Peyer's patch (tissue), 4 donors: ENCODE measurements around the gene POMP.

ENCODE experiments used
- POLR2A ChIP-seq, 2 donors: fragments of 450-650 bp; IDR thresholded peaks; one replicate each; pipeline ENCODE4 v1.5.1; 2017; ENCODE audit warnings: antibody characterized with exemption in 2 of 2, mild to moderate bottlenecking in 2 of 2, moderate library complexity in 2 of 2
- TF ChIP-seq, protein P1 (sequence below), 6 experiments: fragments of 450-650 bp in 4 of 6; fragments of 200-600 bp in 2 of 6; sonication (generic) in 1 of 6; IDR thresholded peaks; one replicate each; pipeline ENCODE4 v1.5.1; 2017 to 2019; ENCODE audit warnings: antibody characterized with exemption in 6 of 6, mild to moderate bottlenecking in 3 of 6, moderate library complexity in 1 of 6

DNA sequence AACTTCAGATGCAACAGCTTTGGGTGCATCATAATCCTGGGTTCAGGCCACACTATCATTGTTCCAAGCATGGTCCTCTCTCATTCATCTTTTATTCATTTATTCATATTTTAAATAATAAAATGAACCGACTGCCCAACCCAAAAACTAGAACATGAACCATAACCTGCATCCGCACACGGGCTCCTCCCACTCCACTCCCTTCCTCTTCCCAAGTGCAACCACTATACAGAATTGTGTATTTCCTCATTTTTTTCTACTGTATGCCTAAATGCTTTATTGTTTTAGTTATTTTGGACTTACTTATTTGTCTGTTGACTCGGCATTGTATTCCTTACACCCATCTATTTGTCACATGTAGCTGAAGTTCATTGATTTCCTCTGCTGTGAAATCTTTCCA is 30.7 kb upstream of the POMP start:
- TF ChIP-seq, protein P1, sequence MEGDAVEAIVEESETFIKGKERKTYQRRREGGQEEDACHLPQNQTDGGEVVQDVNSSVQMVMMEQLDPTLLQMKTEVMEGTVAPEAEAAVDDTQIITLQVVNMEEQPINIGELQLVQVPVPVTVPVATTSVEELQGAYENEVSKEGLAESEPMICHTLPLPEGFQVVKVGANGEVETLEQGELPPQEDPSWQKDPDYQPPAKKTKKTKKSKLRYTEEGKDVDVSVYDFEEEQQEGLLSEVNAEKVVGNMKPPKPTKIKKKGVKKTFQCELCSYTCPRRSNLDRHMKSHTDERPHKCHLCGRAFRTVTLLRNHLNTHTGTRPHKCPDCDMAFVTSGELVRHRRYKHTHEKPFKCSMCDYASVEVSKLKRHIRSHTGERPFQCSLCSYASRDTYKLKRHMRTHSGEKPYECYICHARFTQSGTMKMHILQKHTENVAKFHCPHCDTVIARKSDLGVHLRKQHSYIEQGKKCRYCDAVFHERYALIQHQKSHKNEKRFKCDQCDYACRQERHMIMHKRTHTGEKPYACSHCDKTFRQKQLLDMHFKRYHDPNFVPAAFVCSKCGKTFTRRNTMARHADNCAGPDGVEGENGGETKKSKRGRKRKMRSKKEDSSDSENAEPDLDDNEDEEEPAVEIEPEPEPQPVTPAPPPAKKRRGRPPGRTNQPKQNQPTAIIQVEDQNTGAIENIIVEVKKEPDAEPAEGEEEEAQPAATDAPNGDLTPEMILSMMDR (IDR thresholded peaks at IDR 0.05), result no peak
- no peak for TF ChIP-seq POLR2A (IDR thresholded peaks at IDR 0.05)
